ENCODE results near the gene UBA3. TPM values are rescaled to one million over a fixed set of nuclear protein-coding genes. Genes with fewer than 3 reads are reported as not detected.
A peak's percentile ranks its signal among the peaks of the same experiment; 100 is the strongest.

Gene UBA3
- total and polyA plus RNA-seq, 2 experiments from 2014 or later, result 43.3 to 59.8 TPM

- WGBS (ENCODE audit: low lambda C conversion rate, missing lambda C conversion rate), result 94% methylated on average over 2 of the region's 2 CpGs
- TF ChIP-seq EZH2phosphoT487 (IDR thresholded peaks at IDR 0.05; ENCODE audit: low read depth, severe bottlenecking, unreplicated experiment), result no peak
- no peak for TF ChIP-seq EZH2 (IDR thresholded peaks at IDR 0.05; ENCODE audit: borderline replicate concordance)
- no peak for TF ChIP-seq CTCF (IDR thresholded peaks at IDR 0.05; ENCODE audit: poor library complexity)
- peaks cover 15% of the 10 kb centered on the region for H3K36me3 ChIP-seq (replicated peaks; ENCODE audit: insufficient read depth, low read depth)
Measured at GRCh38 chr3:69032142-69032541, 48.0 kb downstream of the UBA3 start.

GRCh38 chr3:69031635-69032034 is 48.5 kb downstream of the UBA3 start:
- Histone ChIP-seq H3K9me2 (replicated peaks; ENCODE audit: insufficient read depth) (no peaks in the 10 kb centered on the region), H3K27ac (no peak overlapping the region), H3K79me2 (no peaks in the 10 kb centered on the region), H3K4me2 (no peak overlapping the region), H3K9me3 (ENCODE audit: low read depth) (no peaks in the 10 kb centered on the region), H3K27me3 (no peaks in the 10 kb centered on the region), H3K4me3 (no peak overlapping the region), H2AFZ (no peak overlapping the region), H3K4me1 (ENCODE audit: insufficient read depth) (no peaks in the 10 kb centered on the region), H3K36me3 (replicated peaks; ENCODE audit: insufficient read depth, low read depth) (peaks cover 15% of the 10 kb centered on the region), H4K20me1 (ENCODE audit: insufficient read depth, poor library complexity, severe bottlenecking) (no peaks in the 10 kb centered on the region)
- DNase-seq (ENCODE audit: low spot score), result no peak
- 94% methylated on average over 1 of the region's 1 CpG for WGBS (ENCODE audit: low lambda C conversion rate, missing lambda C conversion rate)
- TF ChIP-seq CTCF (IDR thresholded peaks at IDR 0.05; ENCODE audit: poor library complexity) (no peak), EZH2phosphoT487 (IDR thresholded peaks at IDR 0.05; ENCODE audit: low read depth, severe bottlenecking, unreplicated experiment) (no peak), EZH2 (IDR thresholded peaks at IDR 0.05; ENCODE audit: borderline replicate concordance) (no peak)

More at GRCh38 chr3:69032142-69032541, 48.0 kb downstream of the UBA3 start:
- H3K79me2 ChIP-seq, result no peaks in the 10 kb centered on the region
- no peaks in the 10 kb centered on the region for H3K9me3 ChIP-seq (ENCODE audit: low read depth)
- no peak overlapping the region for H3K27ac ChIP-seq
- no peaks in the 10 kb centered on the region for H3K4me1 ChIP-seq (ENCODE audit: insufficient read depth)
- DNase-seq (ENCODE audit: low spot score), result no peak
- no peak overlapping the region for H3K4me2 ChIP-seq
- no peak overlapping the region for H2AFZ ChIP-seq
- no peaks in the 10 kb centered on the region for H4K20me1 ChIP-seq (ENCODE audit: insufficient read depth, poor library complexity, severe bottlenecking)
- no peak overlapping the region for H3K4me3 ChIP-seq
- no peaks in the 10 kb centered on the region for H3K9me2 ChIP-seq (replicated peaks; ENCODE audit: insufficient read depth)
- H3K27me3 ChIP-seq, result no peaks in the 10 kb centered on the region

DNA sequence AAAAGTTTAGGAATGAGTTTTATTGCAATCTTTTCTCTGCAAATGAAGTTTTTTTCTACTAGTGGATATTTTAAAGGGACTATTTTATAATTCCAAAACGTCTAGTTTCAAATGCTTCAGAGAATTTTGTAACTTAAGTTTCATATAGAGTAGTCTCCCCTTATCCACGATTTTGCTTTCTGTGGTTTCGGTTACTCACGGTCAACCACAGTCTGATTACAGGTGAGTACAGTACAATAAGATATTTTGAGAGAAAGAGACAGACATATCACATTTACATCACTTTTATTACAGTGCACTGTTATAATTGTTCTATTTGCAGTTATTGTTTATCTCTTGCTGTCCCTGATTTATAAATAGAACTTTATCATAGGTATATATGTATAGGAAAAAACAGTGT is 59.3 kb downstream of the UBA3 start:
- H3K9me2 ChIP-seq (replicated peaks; ENCODE audit: insufficient read depth), result no peaks in the 10 kb centered on the region
- H3K9me3 ChIP-seq (ENCODE audit: low read depth), result no peaks in the 10 kb centered on the region
- H3K4me3 ChIP-seq, result no peak overlapping the region
- H3K36me3 ChIP-seq (replicated peaks; ENCODE audit: insufficient read depth, low read depth), result no peaks in the 10 kb centered on the region
- H3K4me1 ChIP-seq (ENCODE audit: insufficient read depth), result no peaks in the 10 kb centered on the region
- H3K27me3 ChIP-seq, result no peaks in the 10 kb centered on the region
- no peak overlapping the region for H3K4me2 ChIP-seq
- TF ChIP-seq EZH2phosphoT487 (IDR thresholded peaks at IDR 0.05; ENCODE audit: low read depth, severe bottlenecking, unreplicated experiment), result no peak
- TF ChIP-seq CTCF (IDR thresholded peaks at IDR 0.05; ENCODE audit: poor library complexity), result no peak
- TF ChIP-seq EZH2 (IDR thresholded peaks at IDR 0.05; ENCODE audit: borderline replicate concordance), result no peak
- no peaks in the 10 kb centered on the region for H3K79me2 ChIP-seq
- H2AFZ ChIP-seq, result no peak overlapping the region
- WGBS (ENCODE audit: low lambda C conversion rate, missing lambda C conversion rate), result 77% methylated on average over 4 of the region's 4 CpGs
- DNase-seq (ENCODE audit: low spot score), result no peak
- H4K20me1 ChIP-seq (ENCODE audit: insufficient read depth, poor library complexity, severe bottlenecking), result no peaks in the 10 kb centered on the region
- no peak overlapping the region for H3K27ac ChIP-seq

GRCh38 chr3:69020424-69020823 is 59.7 kb downstream of the UBA3 start:
- no peaks in the 10 kb centered on the region for H3K36me3 ChIP-seq (replicated peaks; ENCODE audit: insufficient read depth, low read depth)
- no peak overlapping the region for H2AFZ ChIP-seq
- H4K20me1 ChIP-seq (ENCODE audit: insufficient read depth, poor library complexity, severe bottlenecking), result no peaks in the 10 kb centered on the region
- TF ChIP-seq EZH2 (IDR thresholded peaks at IDR 0.05; ENCODE audit: borderline replicate concordance), result no peak
- TF ChIP-seq EZH2phosphoT487 (IDR thresholded peaks at IDR 0.05; ENCODE audit: low read depth, severe bottlenecking, unreplicated experiment), result no peak
- peak; percentile 41 for TF ChIP-seq CTCF (IDR thresholded peaks at IDR 0.05; ENCODE audit: poor library complexity)
- no peak overlapping the region for H3K4me3 ChIP-seq
- 61% methylated on average over 2 of the region's 2 CpGs for WGBS (ENCODE audit: low lambda C conversion rate, missing lambda C conversion rate)
- H3K4me1 ChIP-seq (ENCODE audit: insufficient read depth), result no peaks in the 10 kb centered on the region
- DNase-seq (ENCODE audit: low spot score), result no peak
- H3K9me3 ChIP-seq (ENCODE audit: low read depth), result no peaks in the 10 kb centered on the region
- no peaks in the 10 kb centered on the region for H3K9me2 ChIP-seq (replicated peaks; ENCODE audit: insufficient read depth)
- no peak overlapping the region for H3K27ac ChIP-seq
- H3K79me2 ChIP-seq, result no peaks in the 10 kb centered on the region
- H3K27me3 ChIP-seq, result no peaks in the 10 kb centered on the region
- no peak overlapping the region for H3K4me2 ChIP-seq

Data from hepatocyte (in vitro differentiated cells).